ENCODE measurements around the gene SZT2. TPM values are rescaled to one million over a fixed set of nuclear protein-coding genes. Genes with fewer than 3 reads are reported as not detected.

SZT2 gene
- total RNA-seq, 2 experiments from 2014 or later: 33.7 to 79.8 TPM

GRCh38 chr1:43460988-43461693 is 71.4 kb downstream of the SZT2 start:
- TF ChIP-seq, protein P1, sequence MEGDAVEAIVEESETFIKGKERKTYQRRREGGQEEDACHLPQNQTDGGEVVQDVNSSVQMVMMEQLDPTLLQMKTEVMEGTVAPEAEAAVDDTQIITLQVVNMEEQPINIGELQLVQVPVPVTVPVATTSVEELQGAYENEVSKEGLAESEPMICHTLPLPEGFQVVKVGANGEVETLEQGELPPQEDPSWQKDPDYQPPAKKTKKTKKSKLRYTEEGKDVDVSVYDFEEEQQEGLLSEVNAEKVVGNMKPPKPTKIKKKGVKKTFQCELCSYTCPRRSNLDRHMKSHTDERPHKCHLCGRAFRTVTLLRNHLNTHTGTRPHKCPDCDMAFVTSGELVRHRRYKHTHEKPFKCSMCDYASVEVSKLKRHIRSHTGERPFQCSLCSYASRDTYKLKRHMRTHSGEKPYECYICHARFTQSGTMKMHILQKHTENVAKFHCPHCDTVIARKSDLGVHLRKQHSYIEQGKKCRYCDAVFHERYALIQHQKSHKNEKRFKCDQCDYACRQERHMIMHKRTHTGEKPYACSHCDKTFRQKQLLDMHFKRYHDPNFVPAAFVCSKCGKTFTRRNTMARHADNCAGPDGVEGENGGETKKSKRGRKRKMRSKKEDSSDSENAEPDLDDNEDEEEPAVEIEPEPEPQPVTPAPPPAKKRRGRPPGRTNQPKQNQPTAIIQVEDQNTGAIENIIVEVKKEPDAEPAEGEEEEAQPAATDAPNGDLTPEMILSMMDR (conservative IDR thresholded peaks at IDR 0.05; ENCODE audit: low read length): no peak
- TF ChIP-seq EZH2phosphoT487 (IDR thresholded peaks at IDR 0.05; ENCODE audit: borderline replicate concordance, low read depth, low read length): no peak
- Histone ChIP-seq H3K9me3 (ENCODE audit: low read length) (no peaks in the 10 kb centered on the region), H3K9me2 (ENCODE audit: insufficient read depth, low read length) (no peaks in the 10 kb centered on the region), H3K27ac (ENCODE audit: low read depth, low read length, poor library complexity, severe bottlenecking) (no peak overlapping the region), H3K36me3 (ENCODE audit: insufficient read depth, low read length) (no peaks in the 10 kb centered on the region), H3K4me3 (ENCODE audit: low read depth, low read length, poor library complexity, severe bottlenecking) (no peak overlapping the region), H3K79me2 (ENCODE audit: insufficient read depth, low read depth, low read length) (no peaks in the 10 kb centered on the region), H3K4me1 (ENCODE audit: insufficient read depth, low read length, poor library complexity, severe bottlenecking) (no peaks in the 10 kb centered on the region), H4K20me1 (ENCODE audit: insufficient read depth, low read length) (no peaks in the 10 kb centered on the region), H3K4me2 (ENCODE audit: low read length) (no peak overlapping the region), H2AFZ (ENCODE audit: low read length) (no peak overlapping the region)
- no TSS peak for BruUV-seq (replicated peaks)
- DNase-seq (ENCODE audit: low spot score): no peak
- ChIA-PET CTCF (ENCODE audit: unreplicated experiment) (no interaction called here), POLR2A (interaction anchor here (0.9 kb wide), 1 partner anchor 30 kb away, joined by 3 read pairs; no protein-coding TSS in a partner anchor)
- intact Hi-C loops (cut with micrococcal nuclease; ENCODE audit: unreplicated experiment): no loop called here

DNA sequence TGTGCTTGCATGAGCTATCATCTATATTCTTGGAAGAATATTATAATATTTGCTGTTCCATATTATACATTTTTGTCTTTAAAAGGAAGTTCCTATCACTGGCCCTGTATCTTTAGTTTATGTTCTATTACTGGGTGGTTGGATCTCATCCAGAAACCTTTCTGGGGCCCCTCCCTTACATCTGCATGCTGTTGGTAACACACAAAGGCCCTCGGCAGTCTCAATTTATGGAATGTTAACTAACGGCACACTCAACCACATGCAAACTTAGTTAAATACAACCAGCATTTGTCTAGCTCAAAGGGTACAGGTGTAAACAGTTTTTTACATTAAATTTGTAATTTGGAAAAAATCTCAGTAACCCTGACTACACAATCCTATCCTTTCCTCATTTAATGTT is 73.8 kb downstream of the SZT2 start:
- no peak overlapping the region for H3K27ac ChIP-seq (ENCODE audit: low read depth, low read length, poor library complexity, severe bottlenecking)
- H3K4me3 ChIP-seq (ENCODE audit: low read depth, low read length, poor library complexity, severe bottlenecking): no peak overlapping the region
- no peak overlapping the region for H2AFZ ChIP-seq (ENCODE audit: low read length)
- H3K9me3 ChIP-seq (ENCODE audit: low read length): no peaks in the 10 kb centered on the region
- H3K79me2 ChIP-seq (ENCODE audit: insufficient read depth, low read depth, low read length): no peaks in the 10 kb centered on the region
- no peak overlapping the region for H3K4me2 ChIP-seq (ENCODE audit: low read length)
- no peaks in the 10 kb centered on the region for H3K9me2 ChIP-seq (ENCODE audit: insufficient read depth, low read length)
- H3K36me3 ChIP-seq (ENCODE audit: insufficient read depth, low read length): no peaks in the 10 kb centered on the region
- H3K4me1 ChIP-seq (ENCODE audit: insufficient read depth, low read length, poor library complexity, severe bottlenecking): no peaks in the 10 kb centered on the region
- TF ChIP-seq, protein P1 (conservative IDR thresholded peaks at IDR 0.05; ENCODE audit: low read length): no peak
- TF ChIP-seq EZH2phosphoT487 (IDR thresholded peaks at IDR 0.05; ENCODE audit: borderline replicate concordance, low read depth, low read length): no peak
- ChIA-PET POLR2A (interaction anchor here (1.5 kb wide), 1 partner anchor 9 kb away, joined by 5 read pairs; the partner anchor contains the start of gene HYI), CTCF (ENCODE audit: unreplicated experiment) (interaction anchor here (0.6 kb wide), 1 partner anchor 772 kb away, joined by 3 read pairs; no protein-coding TSS in a partner anchor)
- BruUV-seq (replicated peaks): no TSS peak
- no peak for DNase-seq (ENCODE audit: low spot score)
- H4K20me1 ChIP-seq (ENCODE audit: insufficient read depth, low read length): no peaks in the 10 kb centered on the region
- intact Hi-C loops (cut with micrococcal nuclease; ENCODE audit: unreplicated experiment): no loop called here

Measured in OCI-LY7 (cell line).